Measurements from ENCODE around the gene OR10H3. TPM values are rescaled to one million over a fixed set of nuclear protein-coding genes. Genes with fewer than 3 reads are reported as not detected.

OR10H3 gene
- total RNA-seq, 1 donor from 2014 or later = not detected

- Histone ChIP-seq H3K27ac (ENCODE audit: low read depth, low read length) (no peak overlapping the region), H2AFZ (ENCODE audit: low read depth, low read length) (no peak overlapping the region), H4K20me1 (ENCODE audit: insufficient read depth, low read length) (no peaks in the 10 kb centered on the region), H3K9ac (ENCODE audit: low read length) (no peak overlapping the region), H3K27me3 (ENCODE audit: insufficient read depth, low read length) (no peaks in the 10 kb centered on the region), H3K36me3 (ENCODE audit: insufficient read depth, low read length) (no peaks in the 10 kb centered on the region), H3K9me3 (ENCODE audit: insufficient read depth, low read depth, low read length) (no peaks in the 10 kb centered on the region), H3K4me3 (ENCODE audit: insufficient read depth, low read depth, low read length) (no peak overlapping the region), H3K4me2 (ENCODE audit: low read length) (no peak overlapping the region), H3K4me1 (ENCODE audit: insufficient read depth, low read length) (no peaks in the 10 kb centered on the region), H3K79me2 (ENCODE audit: insufficient read depth, low read length) (no peaks in the 10 kb centered on the region)
- H3K4me3 Mint-ChIP-seq (ENCODE audit: unreplicated experiment) = no peak overlapping the region
- H3K27me3 Mint-ChIP-seq (ENCODE audit: low read depth, unreplicated experiment) = no peaks in the 10 kb centered on the region
- H3K9me3 Mint-ChIP-seq (ENCODE audit: unreplicated experiment) = peaks cover 20% of the 10 kb centered on the region
- no peaks in the 10 kb centered on the region for H3K36me3 Mint-ChIP-seq (ENCODE audit: low read depth, unreplicated experiment)
- no peak overlapping the region for H3K27ac Mint-ChIP-seq (ENCODE audit: unreplicated experiment)
- TF ChIP-seq CTCF (IDR thresholded peaks at IDR 0.05; ENCODE audit: insufficient read depth, low read depth, low read length) (no peak), EZH2 (IDR thresholded peaks at IDR 0.05; ENCODE audit: insufficient read depth, low read length) (no peak)
- H3K4me1 Mint-ChIP-seq (ENCODE audit: low read depth, unreplicated experiment) = no peaks in the 10 kb centered on the region
- DNase-seq (ENCODE audit: low read depth) = no peak
- FAIRE-seq = no peak
Observed at GRCh38 chr19:15732388-15732787, 5.4 kb upstream of the OR10H3 start.

DNA sequence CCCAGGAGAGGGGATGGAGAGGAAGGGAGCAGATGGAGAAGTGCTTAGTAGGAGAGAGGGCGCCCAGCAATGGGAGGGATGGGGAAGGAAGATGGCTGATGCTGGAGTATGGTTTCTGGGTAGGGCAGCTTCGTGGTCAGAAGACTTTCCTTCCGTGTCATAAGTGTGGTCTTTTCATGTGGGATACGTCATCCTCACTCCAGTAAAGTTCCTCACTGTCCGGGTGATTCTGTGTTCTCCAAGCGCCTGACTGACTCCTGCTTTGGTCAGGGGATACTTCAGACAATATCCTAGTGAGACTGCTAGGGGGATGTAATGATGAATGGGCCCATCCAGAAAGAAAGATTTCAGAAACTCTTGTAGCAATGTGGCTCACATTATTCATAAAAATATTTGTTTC is 3.9 kb upstream of the OR10H3 start:
- DNase-seq (ENCODE audit: low read depth) (no peak), FAIRE-seq (no peak)
- Histone ChIP-seq H3K4me1 (ENCODE audit: insufficient read depth, low read length) (no peaks in the 10 kb centered on the region), H3K4me2 (ENCODE audit: low read length) (no peak overlapping the region), H2AFZ (ENCODE audit: low read depth, low read length) (no peak overlapping the region), H3K79me2 (ENCODE audit: insufficient read depth, low read length) (no peaks in the 10 kb centered on the region), H3K27ac (ENCODE audit: low read depth, low read length) (no peak overlapping the region), H3K9ac (ENCODE audit: low read length) (no peak overlapping the region), H3K27me3 (ENCODE audit: insufficient read depth, low read length) (no peaks in the 10 kb centered on the region), H4K20me1 (ENCODE audit: insufficient read depth, low read length) (no peaks in the 10 kb centered on the region), H3K9me3 (ENCODE audit: insufficient read depth, low read depth, low read length) (no peaks in the 10 kb centered on the region), H3K36me3 (ENCODE audit: insufficient read depth, low read length) (no peaks in the 10 kb centered on the region), H3K4me3 (ENCODE audit: insufficient read depth, low read depth, low read length) (no peak overlapping the region)
- no peaks in the 10 kb centered on the region for H3K36me3 Mint-ChIP-seq (ENCODE audit: low read depth, unreplicated experiment)
- TF ChIP-seq EZH2 (IDR thresholded peaks at IDR 0.05; ENCODE audit: insufficient read depth, low read length) (no peak), CTCF (IDR thresholded peaks at IDR 0.05; ENCODE audit: insufficient read depth, low read depth, low read length) (no peak)
- H3K27ac Mint-ChIP-seq (ENCODE audit: unreplicated experiment) = no peak overlapping the region
- peaks cover 13% of the 10 kb centered on the region for H3K9me3 Mint-ChIP-seq (ENCODE audit: unreplicated experiment)
- H3K4me1 Mint-ChIP-seq (ENCODE audit: low read depth, unreplicated experiment) = no peaks in the 10 kb centered on the region
- no peaks in the 10 kb centered on the region for H3K27me3 Mint-ChIP-seq (ENCODE audit: low read depth, unreplicated experiment)
- H3K4me3 Mint-ChIP-seq (ENCODE audit: unreplicated experiment) = no peak overlapping the region

DNA sequence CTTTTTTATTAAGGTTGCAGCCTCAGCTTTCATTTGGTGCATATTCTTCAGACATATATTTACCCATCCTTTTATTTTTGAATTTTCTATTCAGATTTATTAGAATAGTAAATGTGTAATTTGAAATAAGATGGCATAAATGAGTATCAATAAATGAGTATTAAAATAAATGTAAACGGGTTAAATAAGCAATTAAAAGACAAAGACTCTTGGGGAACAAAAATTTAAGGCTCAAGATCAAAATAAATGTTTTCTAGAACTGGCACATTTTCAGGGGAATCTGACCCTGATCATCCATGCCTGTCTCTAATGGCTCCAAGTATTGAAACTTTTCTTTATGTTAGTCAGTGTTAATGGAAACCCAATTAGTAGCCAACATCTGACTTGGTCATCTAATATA is 3.0 kb downstream of the OR10H3 start:
- H4K20me1 ChIP-seq (ENCODE audit: insufficient read depth, low read length) = no peaks in the 10 kb centered on the region
- DNase-seq (ENCODE audit: low read depth) (no peak), FAIRE-seq (no peak)
- no peaks in the 10 kb centered on the region for H3K27me3 ChIP-seq (ENCODE audit: insufficient read depth, low read length)
- H3K9me3 ChIP-seq (ENCODE audit: insufficient read depth, low read depth, low read length) = no peaks in the 10 kb centered on the region
- no peak for TF ChIP-seq CTCF (IDR thresholded peaks at IDR 0.05; ENCODE audit: insufficient read depth, low read depth, low read length)
- TF ChIP-seq EZH2 (IDR thresholded peaks at IDR 0.05; ENCODE audit: insufficient read depth, low read length) = no peak
- Mint-ChIP-seq H3K4me1 (ENCODE audit: low read depth, unreplicated experiment) (no peaks in the 10 kb centered on the region), H3K4me3 (ENCODE audit: unreplicated experiment) (no peak overlapping the region), H3K27ac (ENCODE audit: unreplicated experiment) (no peak overlapping the region), H3K27me3 (ENCODE audit: low read depth, unreplicated experiment) (no peaks in the 10 kb centered on the region), H3K36me3 (ENCODE audit: low read depth, unreplicated experiment) (no peaks in the 10 kb centered on the region), H3K9me3 (ENCODE audit: unreplicated experiment) (peaks cover 8% of the 10 kb centered on the region)
- no peak overlapping the region for H2AFZ ChIP-seq (ENCODE audit: low read depth, low read length)
- no peak overlapping the region for H3K4me2 ChIP-seq (ENCODE audit: low read length)
- H3K9ac ChIP-seq (ENCODE audit: low read length) = no peak overlapping the region
- H3K36me3 ChIP-seq (ENCODE audit: insufficient read depth, low read length) = no peaks in the 10 kb centered on the region
- no peaks in the 10 kb centered on the region for H3K79me2 ChIP-seq (ENCODE audit: insufficient read depth, low read length)
- H3K4me3 ChIP-seq (ENCODE audit: insufficient read depth, low read depth, low read length) = no peak overlapping the region
- no peak overlapping the region for H3K27ac ChIP-seq (ENCODE audit: low read depth, low read length)
- H3K4me1 ChIP-seq (ENCODE audit: insufficient read depth, low read length) = no peaks in the 10 kb centered on the region

Measured in astrocyte (in vitro differentiated cells and primary cell).